ENCODE results near the gene NUDT14. TPM values are rescaled to one million over a fixed set of nuclear protein-coding genes. Genes with fewer than 3 reads are reported as not detected.

NUDT14 gene
- total RNA-seq, 1 donor from 2014 or later: 68.4 TPM

DNA sequence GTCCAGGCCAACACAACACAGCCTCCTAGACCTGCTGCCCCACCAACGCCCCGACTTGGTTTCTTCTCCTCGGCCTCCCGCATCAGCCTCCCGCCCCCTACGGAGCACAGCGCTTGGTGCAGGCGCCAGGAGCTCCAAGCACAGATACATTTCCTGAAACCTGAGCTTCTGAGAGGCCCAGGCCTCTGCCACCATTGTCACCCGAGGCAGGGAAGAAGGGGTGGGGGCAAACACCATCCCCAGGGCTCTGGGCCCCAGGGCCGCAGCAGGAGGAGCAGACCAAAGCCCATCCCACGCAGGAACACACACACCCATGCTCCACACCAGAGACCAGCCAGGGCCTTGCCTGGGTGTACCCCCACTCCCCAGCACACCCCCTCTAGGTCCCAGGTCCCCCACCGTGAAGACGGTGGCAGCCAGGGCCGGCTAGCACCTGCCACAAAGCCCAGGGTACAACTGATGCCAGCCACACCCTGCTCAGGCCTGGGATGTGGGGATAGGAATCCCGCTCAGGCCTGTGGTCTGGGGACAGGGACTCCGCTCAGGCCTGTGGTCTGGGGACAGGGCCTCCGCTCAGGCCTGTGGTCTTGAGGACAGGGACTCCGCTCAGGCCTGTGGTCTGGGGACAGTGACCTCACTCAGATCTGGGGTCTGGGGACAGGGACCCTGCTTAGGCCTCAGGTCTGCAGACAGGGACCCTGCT lies 17.9 kb downstream of the NUDT14 start:
- no peak overlapping the region for H3K4me3 Mint-ChIP-seq
- TF ChIP-seq, protein P1, sequence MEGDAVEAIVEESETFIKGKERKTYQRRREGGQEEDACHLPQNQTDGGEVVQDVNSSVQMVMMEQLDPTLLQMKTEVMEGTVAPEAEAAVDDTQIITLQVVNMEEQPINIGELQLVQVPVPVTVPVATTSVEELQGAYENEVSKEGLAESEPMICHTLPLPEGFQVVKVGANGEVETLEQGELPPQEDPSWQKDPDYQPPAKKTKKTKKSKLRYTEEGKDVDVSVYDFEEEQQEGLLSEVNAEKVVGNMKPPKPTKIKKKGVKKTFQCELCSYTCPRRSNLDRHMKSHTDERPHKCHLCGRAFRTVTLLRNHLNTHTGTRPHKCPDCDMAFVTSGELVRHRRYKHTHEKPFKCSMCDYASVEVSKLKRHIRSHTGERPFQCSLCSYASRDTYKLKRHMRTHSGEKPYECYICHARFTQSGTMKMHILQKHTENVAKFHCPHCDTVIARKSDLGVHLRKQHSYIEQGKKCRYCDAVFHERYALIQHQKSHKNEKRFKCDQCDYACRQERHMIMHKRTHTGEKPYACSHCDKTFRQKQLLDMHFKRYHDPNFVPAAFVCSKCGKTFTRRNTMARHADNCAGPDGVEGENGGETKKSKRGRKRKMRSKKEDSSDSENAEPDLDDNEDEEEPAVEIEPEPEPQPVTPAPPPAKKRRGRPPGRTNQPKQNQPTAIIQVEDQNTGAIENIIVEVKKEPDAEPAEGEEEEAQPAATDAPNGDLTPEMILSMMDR (IDR thresholded peaks at IDR 0.05; ENCODE audit: unreplicated experiment): no peak
- H3K27me3 Mint-ChIP-seq (ENCODE audit: low read depth): peaks cover 12% of the 10 kb centered on the region
- no peaks in the 10 kb centered on the region for H3K36me3 Mint-ChIP-seq
- no peak overlapping the region for H3K27ac Mint-ChIP-seq
- H3K4me1 Mint-ChIP-seq: peaks cover 17% of the 10 kb centered on the region
- H3K9me3 Mint-ChIP-seq: no peaks in the 10 kb centered on the region
- no peak for DNase-seq (ENCODE audit: low spot score in 2 of 2, unreplicated experiment in 2 of 2)

DNA sequence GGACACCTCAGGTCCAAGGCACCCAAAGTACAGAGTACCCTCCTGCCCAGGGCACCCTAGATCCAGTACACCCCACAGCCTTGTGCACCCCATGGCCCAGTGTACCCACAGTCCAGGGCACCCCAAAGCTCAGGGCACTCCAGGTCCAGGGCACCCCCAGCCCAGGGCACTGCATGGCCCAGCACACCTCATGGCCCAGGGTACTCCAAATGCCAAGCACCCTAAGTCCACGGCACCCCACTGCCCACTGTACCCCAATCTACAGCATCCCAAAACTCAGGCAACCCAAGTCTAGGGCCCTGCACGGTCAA lies 18.5 kb downstream of the NUDT14 start:
- no peaks in the 10 kb centered on the region for H3K36me3 Mint-ChIP-seq
- H3K9me3 Mint-ChIP-seq: no peaks in the 10 kb centered on the region
- H3K27ac Mint-ChIP-seq: no peak overlapping the region
- no peak for DNase-seq (ENCODE audit: low spot score in 2 of 2, unreplicated experiment in 2 of 2)
- H3K4me1 Mint-ChIP-seq: peaks cover 17% of the 10 kb centered on the region
- TF ChIP-seq, protein P1 (IDR thresholded peaks at IDR 0.05; ENCODE audit: unreplicated experiment): no peak
- peaks cover 12% of the 10 kb centered on the region for H3K27me3 Mint-ChIP-seq (ENCODE audit: low read depth)
- H3K4me3 Mint-ChIP-seq: no peak overlapping the region

DNA sequence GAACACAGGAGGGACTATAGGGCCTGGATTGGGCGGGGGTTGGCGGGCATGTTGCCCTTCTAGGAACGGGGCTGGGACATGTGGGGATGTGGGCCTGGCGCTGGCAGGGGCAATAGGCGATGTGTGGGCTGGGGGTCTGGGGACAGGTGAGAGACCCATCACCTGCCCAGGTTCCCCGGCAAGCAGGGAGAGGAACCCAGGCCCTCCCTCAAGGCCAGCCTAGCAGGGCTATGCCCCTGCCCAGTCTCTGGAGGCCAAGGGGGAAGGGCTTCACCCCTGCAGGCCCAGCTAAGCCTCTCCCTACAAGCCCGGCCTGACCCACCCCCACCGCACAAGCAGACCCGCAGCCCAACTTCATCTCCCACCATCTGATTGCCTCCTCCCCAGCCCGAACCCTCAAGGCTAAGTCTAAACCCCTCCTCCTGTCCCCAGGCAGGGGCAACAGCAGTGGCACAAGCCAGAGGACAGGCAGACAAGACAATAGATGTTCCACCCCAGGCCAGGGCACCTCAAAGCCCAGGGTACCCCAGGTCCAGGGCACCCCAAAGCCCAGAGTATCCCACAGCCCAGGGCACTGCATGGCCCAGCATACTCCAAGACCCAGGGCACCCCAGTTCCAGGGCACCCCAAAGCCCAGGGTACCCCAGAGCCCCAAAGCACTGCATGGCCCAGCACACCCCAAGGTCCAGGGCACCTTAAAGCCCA lies 19.0 kb downstream of the NUDT14 start:
- no peak for DNase-seq (ENCODE audit: low spot score in 2 of 2, unreplicated experiment in 2 of 2)
- Mint-ChIP-seq H3K27me3 (ENCODE audit: low read depth) (peaks cover 12% of the 10 kb centered on the region), H3K36me3 (no peaks in the 10 kb centered on the region), H3K4me3 (no peak overlapping the region), H3K4me1 (peaks cover 17% of the 10 kb centered on the region), H3K9me3 (no peaks in the 10 kb centered on the region), H3K27ac (no peak overlapping the region)
- TF ChIP-seq, protein P1 (IDR thresholded peaks at IDR 0.05; ENCODE audit: unreplicated experiment): no peak

DNA sequence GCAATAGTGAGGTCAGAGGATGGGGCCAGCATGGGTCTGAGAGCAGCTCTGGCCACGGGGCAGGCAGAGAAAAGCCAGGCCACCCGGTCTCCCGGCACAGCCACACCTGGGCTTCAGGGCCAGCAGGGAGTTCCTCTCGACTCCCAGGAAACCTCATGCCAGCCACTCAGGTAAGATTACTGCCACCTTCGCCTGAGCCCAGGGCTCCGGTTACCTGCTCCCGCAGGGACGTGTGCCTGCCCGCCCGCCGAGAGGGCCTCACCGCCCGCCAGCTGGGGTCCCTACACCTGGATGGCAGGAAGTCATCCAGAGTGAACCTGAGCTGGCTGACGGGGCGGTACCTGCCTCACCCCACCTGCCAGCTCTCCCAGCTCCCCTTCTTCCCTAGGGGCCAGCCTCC lies 19.8 kb downstream of the NUDT14 start:
- TF ChIP-seq, protein P1 (IDR thresholded peaks at IDR 0.05; ENCODE audit: unreplicated experiment): no peak
- Mint-ChIP-seq H3K9me3 (no peaks in the 10 kb centered on the region), H3K4me1 (peaks cover 10% of the 10 kb centered on the region), H3K27me3 (ENCODE audit: low read depth) (peaks cover 5% of the 10 kb centered on the region), H3K4me3 (no peak overlapping the region), H3K27ac (no peak overlapping the region), H3K36me3 (no peaks in the 10 kb centered on the region)
- no peak for DNase-seq (ENCODE audit: low spot score in 2 of 2, unreplicated experiment in 2 of 2)

DNA sequence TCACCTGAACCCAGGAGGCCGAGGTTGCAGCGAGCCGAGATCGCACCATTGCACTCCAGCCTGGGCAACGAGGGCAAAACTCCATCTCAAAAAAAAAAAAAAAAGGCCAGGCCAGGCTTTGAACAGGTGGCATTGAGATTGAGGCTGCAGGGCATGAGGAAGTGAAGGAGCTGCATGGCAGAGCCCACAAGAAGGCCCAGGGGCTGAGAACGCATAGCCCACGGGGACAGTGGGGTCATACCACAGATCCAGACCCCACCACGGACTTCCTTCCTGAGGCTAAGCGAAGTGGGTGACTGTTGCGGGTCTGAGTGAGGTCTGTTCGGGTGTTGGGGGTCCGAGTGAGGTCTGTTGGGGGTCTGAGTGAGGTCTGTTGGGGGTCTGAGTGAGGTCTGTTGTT lies 20.3 kb downstream of the NUDT14 start:
- H3K4me1 Mint-ChIP-seq: peaks cover 10% of the 10 kb centered on the region
- no peak overlapping the region for H3K27ac Mint-ChIP-seq
- no peak for DNase-seq (ENCODE audit: low spot score in 2 of 2, unreplicated experiment in 2 of 2)
- TF ChIP-seq, protein P1 (IDR thresholded peaks at IDR 0.05; ENCODE audit: unreplicated experiment): no peak
- no peaks in the 10 kb centered on the region for H3K36me3 Mint-ChIP-seq
- no peak overlapping the region for H3K4me3 Mint-ChIP-seq
- H3K27me3 Mint-ChIP-seq (ENCODE audit: low read depth): peaks cover 4% of the 10 kb centered on the region
- no peaks in the 10 kb centered on the region for H3K9me3 Mint-ChIP-seq
